ENCODE results near the gene ZNF18.

The ZNF18 gene

GRCh38 chr17:12024327-12024726 is 27.1 kb upstream of the ZNF18 start:
- Histone ChIP-seq H3K36me3 (ENCODE audit: insufficient read depth, low read length) (0 out of 2 replicates have a peak, but pooled peaks cover 5% of the 10 kb centered on the region), H3K4me3 (ENCODE audit: low read depth, low read length) (no peak overlapping the region), H3K79me2 (ENCODE audit: control insufficient read depth, insufficient read depth, low read length, unreplicated experiment) (peaks cover 83% of the 10 kb centered on the region), H3K4me1 (ENCODE audit: control insufficient read depth, insufficient read depth, low read length, unreplicated experiment) (peaks cover 46% of the 10 kb centered on the region), H3K27ac (ENCODE audit: low read depth, low read length) (peak overlapping the region; percentile 28; the same call in 1 of the 2 replicates), H2AFZ (ENCODE audit: low read length, unreplicated experiment) (no peak overlapping the region), H3K27me3 (ENCODE audit: insufficient read depth, low read length) (no peaks in the 10 kb centered on the region)

- H3K27me3 ChIP-seq (ENCODE audit: insufficient read depth, low read length): no peaks in the 10 kb centered on the region
- peak overlapping the region; percentile 87 for H3K4me3 ChIP-seq (ENCODE audit: low read depth, low read length)
- H3K4me1 ChIP-seq (ENCODE audit: control insufficient read depth, insufficient read depth, low read length, unreplicated experiment): peaks cover 46% of the 10 kb centered on the region
- peaks cover 65% of the 10 kb centered on the region for H3K79me2 ChIP-seq (ENCODE audit: control insufficient read depth, insufficient read depth, low read length, unreplicated experiment)
- H3K36me3 ChIP-seq (ENCODE audit: insufficient read depth, low read length): 0 out of 2 replicates have a peak, but pooled peaks cover 5% of the 10 kb centered on the region
- H3K27ac ChIP-seq (ENCODE audit: low read depth, low read length): no peak overlapping the region
- no peak overlapping the region for H2AFZ ChIP-seq (ENCODE audit: low read length, unreplicated experiment)
Observed at GRCh38 chr17:12022310-12022709, 25.0 kb upstream of the ZNF18 start.

DNA sequence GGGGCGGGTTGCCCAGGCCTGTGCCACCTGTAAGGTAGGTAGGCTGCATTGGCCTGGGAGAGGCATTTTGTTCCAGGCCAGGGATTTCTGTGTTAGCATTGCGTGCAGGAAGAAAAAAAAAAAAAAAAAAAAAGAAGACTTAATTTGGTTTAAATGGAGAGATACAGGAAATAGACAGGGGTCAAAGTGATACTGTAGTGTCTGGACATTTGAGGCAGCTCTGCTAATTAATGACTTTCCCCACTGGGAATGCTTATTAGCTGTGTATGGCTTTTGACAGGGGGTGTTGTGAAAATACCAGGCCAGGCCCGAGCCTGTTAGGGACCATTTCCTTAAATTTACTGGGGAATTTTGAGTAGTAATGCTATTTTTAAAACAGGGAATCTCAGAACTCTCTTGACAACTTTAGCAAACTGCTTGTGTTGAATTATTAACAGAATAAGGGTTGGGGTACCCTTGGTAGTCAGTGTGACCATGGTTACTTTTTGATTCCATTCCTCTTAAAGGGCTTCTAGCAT is 24.4 kb upstream of the ZNF18 start:
- no peak overlapping the region for H3K27ac ChIP-seq (ENCODE audit: low read depth, low read length)

DNA sequence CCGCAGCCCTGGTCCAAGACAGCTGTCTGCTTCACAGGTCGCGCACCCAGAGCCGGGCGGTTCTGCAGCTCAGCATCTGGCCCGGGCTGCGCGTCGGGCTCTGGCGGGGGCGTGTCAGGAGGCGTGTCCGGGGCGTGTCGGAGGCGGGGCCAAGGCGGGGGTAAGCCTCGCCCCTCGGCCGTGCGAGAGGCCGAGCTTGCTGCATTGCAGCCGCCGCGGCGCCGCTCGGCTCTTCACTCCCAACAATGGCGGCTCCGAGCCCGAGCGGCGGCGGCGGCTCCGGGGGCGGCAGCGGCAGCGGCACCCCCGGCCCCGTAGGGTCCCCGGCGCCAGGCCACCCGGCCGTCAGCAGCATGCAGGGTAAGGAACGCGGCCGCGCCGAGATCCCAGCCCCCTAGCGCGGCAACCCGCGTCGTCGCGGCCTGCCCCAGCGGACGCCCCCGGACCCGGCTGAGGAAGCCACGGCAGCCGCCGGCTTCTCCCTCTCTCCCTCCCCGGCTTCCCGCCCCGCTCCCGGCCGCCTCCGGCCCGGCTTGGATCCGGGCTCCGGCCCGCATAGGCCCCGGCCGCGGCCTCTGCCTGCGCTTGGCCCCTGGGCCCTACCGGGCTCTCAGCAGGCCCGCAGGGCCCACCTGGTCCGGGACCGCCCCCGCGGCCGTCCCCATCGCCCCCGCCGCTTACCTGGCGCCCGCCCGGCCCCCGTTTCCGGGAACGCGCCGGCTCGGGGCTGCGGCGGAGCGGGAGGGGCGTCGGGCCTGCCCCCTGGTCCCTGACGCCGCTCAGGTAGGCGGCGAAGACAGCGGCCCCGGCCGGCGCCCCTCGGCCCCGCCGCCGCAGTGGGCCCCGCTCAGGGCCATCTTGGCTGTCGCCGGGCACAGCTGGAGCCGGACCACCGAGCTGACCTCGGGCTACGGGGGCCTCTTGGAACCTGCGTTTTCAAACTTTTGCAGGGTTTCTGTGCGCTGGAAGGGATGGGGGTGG is 23.7 kb upstream of the ZNF18 start, which contains the start of gene MAP2K4:
Gene MAP2K4, plus strand, starts transcription at position 236 of the 981 bp plus-strand sequence. Its CDS starts 10 bp downstream, at position 246.
- Histone ChIP-seq H3K4me1 (ENCODE audit: control insufficient read depth, insufficient read depth, low read length, unreplicated experiment) (peaks cover 44% of the 10 kb centered on the region), H3K79me2 (ENCODE audit: control insufficient read depth, insufficient read depth, low read length, unreplicated experiment) (peaks cover 51% of the 10 kb centered on the region), H3K36me3 (ENCODE audit: insufficient read depth, low read length) (no peaks in the 10 kb centered on the region), H3K4me3 (ENCODE audit: low read depth, low read length) (peak within 1 kb of the TSS; percentile 87), H3K27me3 (ENCODE audit: insufficient read depth, low read length) (no peaks in the 10 kb centered on the region), H3K27ac (ENCODE audit: low read depth, low read length) (peak within 1 kb of the TSS; percentile 45; the same call in 1 of the 2 replicates), H2AFZ (ENCODE audit: low read length, unreplicated experiment) (peak within 1 kb of the TSS; percentile 81)

More for the DNA sequence above, 24.4 kb upstream of the ZNF18 start:
- Histone ChIP-seq H3K4me3 (ENCODE audit: low read depth, low read length) (peak overlapping the region; percentile 87), H3K4me1 (ENCODE audit: control insufficient read depth, insufficient read depth, low read length, unreplicated experiment) (peaks cover 46% of the 10 kb centered on the region), H2AFZ (ENCODE audit: low read length, unreplicated experiment) (no peak overlapping the region), H3K36me3 (ENCODE audit: insufficient read depth, low read length) (0 out of 2 replicates have a peak, but pooled peaks cover 4% of the 10 kb centered on the region), H3K79me2 (ENCODE audit: control insufficient read depth, insufficient read depth, low read length, unreplicated experiment) (peaks cover 59% of the 10 kb centered on the region), H3K27me3 (ENCODE audit: insufficient read depth, low read length) (no peaks in the 10 kb centered on the region)

DNA sequence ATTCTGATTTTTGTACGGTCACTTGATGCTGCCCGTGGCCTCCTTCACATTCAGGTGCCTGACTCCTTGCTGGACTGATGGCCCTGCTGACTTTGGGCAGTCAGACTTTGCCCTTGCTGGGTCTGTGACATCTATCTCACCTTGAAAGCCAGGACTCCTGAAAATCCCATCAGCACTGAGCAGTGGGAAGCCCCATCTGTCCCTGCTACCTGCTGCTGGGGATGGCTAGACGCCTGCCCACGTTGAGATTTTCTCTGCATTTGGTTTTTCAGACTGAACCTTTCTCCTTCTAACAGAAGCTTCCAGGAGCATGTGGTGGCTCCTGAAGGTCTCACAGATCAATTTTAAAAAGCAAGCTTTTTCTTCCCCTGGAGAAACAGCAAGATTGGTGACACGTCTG is 10.2 kb upstream of the ZNF18 start:
- Histone ChIP-seq H2AFZ (ENCODE audit: low read length, unreplicated experiment) (no peak overlapping the region), H3K4me1 (ENCODE audit: control insufficient read depth, insufficient read depth, low read length, unreplicated experiment) (peaks cover 5% of the 10 kb centered on the region), H3K27me3 (ENCODE audit: insufficient read depth, low read length) (no peaks in the 10 kb centered on the region), H3K4me3 (ENCODE audit: low read depth, low read length) (no peak overlapping the region), H3K79me2 (ENCODE audit: control insufficient read depth, insufficient read depth, low read length, unreplicated experiment) (no peaks in the 10 kb centered on the region), H3K36me3 (ENCODE audit: insufficient read depth, low read length) (no peaks in the 10 kb centered on the region), H3K27ac (ENCODE audit: low read depth, low read length) (no peak overlapping the region)

DNA sequence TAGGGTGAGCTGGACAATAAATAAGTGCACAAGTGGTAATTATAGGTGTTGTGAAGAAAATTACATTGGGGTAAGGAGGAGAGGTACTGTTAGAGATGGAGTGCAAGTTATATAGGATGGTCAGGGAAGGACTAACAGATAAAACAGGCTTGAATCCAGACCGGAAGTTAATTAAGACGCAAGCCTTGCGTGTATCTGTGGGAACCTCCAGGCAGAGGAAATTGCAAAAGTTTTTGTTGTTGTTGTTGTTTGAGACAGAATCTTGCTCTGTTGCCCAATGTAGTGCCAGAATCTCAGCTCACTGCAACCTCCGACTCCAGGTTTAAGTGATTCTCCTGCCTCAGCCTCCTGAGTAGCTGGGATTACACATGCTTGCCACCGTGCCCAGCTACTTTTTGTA is 2.4 kb upstream of the ZNF18 start:
- no peak overlapping the region for H2AFZ ChIP-seq (ENCODE audit: low read length, unreplicated experiment)
- H3K79me2 ChIP-seq (ENCODE audit: control insufficient read depth, insufficient read depth, low read length, unreplicated experiment): peaks cover 4% of the 10 kb centered on the region
- no peak overlapping the region for H3K4me3 ChIP-seq (ENCODE audit: low read depth, low read length)
- H3K27me3 ChIP-seq (ENCODE audit: insufficient read depth, low read length): no peaks in the 10 kb centered on the region
- no peaks in the 10 kb centered on the region for H3K36me3 ChIP-seq (ENCODE audit: insufficient read depth, low read length)
- no peak overlapping the region for H3K27ac ChIP-seq (ENCODE audit: low read depth, low read length)
- H3K4me1 ChIP-seq (ENCODE audit: control insufficient read depth, insufficient read depth, low read length, unreplicated experiment): no peaks in the 10 kb centered on the region

DNA sequence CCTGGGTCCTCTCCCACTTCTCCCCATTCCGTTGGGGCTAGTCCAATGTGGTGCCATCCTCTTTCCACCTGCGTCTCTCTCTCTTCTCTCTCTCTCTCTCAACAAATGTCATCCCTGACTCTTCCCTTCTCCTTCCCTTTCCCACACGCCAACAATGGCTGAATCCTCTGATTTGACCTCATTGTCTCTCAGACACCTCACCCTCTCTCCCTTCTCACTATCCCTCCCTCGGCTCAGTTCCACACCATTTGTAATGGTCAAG is 628 bp upstream of the ZNF18 start:
- H3K4me3 ChIP-seq (ENCODE audit: low read depth, low read length): peak overlapping the region; percentile 82
- H3K27me3 ChIP-seq (ENCODE audit: insufficient read depth, low read length): no peaks in the 10 kb centered on the region
- H2AFZ ChIP-seq (ENCODE audit: low read length, unreplicated experiment): peak overlapping the region; percentile 99
- peaks cover 4% of the 10 kb centered on the region for H3K79me2 ChIP-seq (ENCODE audit: control insufficient read depth, insufficient read depth, low read length, unreplicated experiment)
- peak overlapping the region; percentile 39; the same call in 1 of the 2 replicates for H3K27ac ChIP-seq (ENCODE audit: low read depth, low read length)
- no peaks in the 10 kb centered on the region for H3K36me3 ChIP-seq (ENCODE audit: insufficient read depth, low read length)
- no peaks in the 10 kb centered on the region for H3K4me1 ChIP-seq (ENCODE audit: control insufficient read depth, insufficient read depth, low read length, unreplicated experiment)

DNA sequence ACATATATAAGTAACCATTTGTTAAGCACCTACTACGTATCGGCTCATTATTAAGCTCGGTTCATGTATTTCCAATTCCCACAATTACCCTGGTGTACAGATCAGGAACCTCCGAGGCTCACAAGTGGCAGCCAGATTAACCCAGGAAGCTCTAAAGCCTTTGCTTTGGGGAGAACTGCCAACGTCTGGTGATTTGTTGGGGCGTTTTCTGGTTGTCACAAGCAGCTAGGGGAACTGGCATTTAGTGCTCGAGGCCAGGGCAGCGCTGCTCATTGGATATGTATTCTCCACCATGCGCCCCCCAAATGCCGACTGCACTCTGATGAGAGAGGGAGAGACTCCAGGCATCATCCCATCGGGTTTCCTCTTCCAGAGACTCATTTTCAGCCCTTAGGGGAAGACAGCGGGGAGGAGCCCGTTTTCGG is 541 bp downstream of the ZNF18 start:
- peak overlapping the region; percentile 82 for H3K4me3 ChIP-seq (ENCODE audit: low read depth, low read length)
- peak overlapping the region; percentile 90 for H2AFZ ChIP-seq (ENCODE audit: low read length, unreplicated experiment)
- H3K36me3 ChIP-seq (ENCODE audit: insufficient read depth, low read length): no peaks in the 10 kb centered on the region
- H3K27ac ChIP-seq (ENCODE audit: low read depth, low read length): peak overlapping the region; percentile 55
- H3K4me1 ChIP-seq (ENCODE audit: control insufficient read depth, insufficient read depth, low read length, unreplicated experiment): no peaks in the 10 kb centered on the region
- H3K79me2 ChIP-seq (ENCODE audit: control insufficient read depth, insufficient read depth, low read length, unreplicated experiment): peaks cover 4% of the 10 kb centered on the region
- no peaks in the 10 kb centered on the region for H3K27me3 ChIP-seq (ENCODE audit: insufficient read depth, low read length)

GRCh38 chr17:11991461-11991860 is 5.8 kb downstream of the ZNF18 start:
- H2AFZ ChIP-seq (ENCODE audit: low read length, unreplicated experiment): no peak overlapping the region
- H3K4me1 ChIP-seq (ENCODE audit: control insufficient read depth, insufficient read depth, low read length, unreplicated experiment): no peaks in the 10 kb centered on the region
- H3K27ac ChIP-seq (ENCODE audit: low read depth, low read length): no peak overlapping the region
- H3K79me2 ChIP-seq (ENCODE audit: control insufficient read depth, insufficient read depth, low read length, unreplicated experiment): peaks cover 4% of the 10 kb centered on the region
- no peaks in the 10 kb centered on the region for H3K27me3 ChIP-seq (ENCODE audit: insufficient read depth, low read length)
- H3K36me3 ChIP-seq (ENCODE audit: insufficient read depth, low read length): peaks cover 12% of the 10 kb centered on the region
- H3K4me3 ChIP-seq (ENCODE audit: low read depth, low read length): no peak overlapping the region

GRCh38 chr17:11990363-11990983 is 6.8 kb downstream of the ZNF18 start:
- no peak overlapping the region for H3K27ac ChIP-seq (ENCODE audit: low read depth, low read length)
- no peaks in the 10 kb centered on the region for H3K79me2 ChIP-seq (ENCODE audit: control insufficient read depth, insufficient read depth, low read length, unreplicated experiment)
- H3K4me3 ChIP-seq (ENCODE audit: low read depth, low read length): no peak overlapping the region
- H3K36me3 ChIP-seq (ENCODE audit: insufficient read depth, low read length): peaks cover 12% of the 10 kb centered on the region
- no peak overlapping the region for H2AFZ ChIP-seq (ENCODE audit: low read length, unreplicated experiment)
- H3K27me3 ChIP-seq (ENCODE audit: insufficient read depth, low read length): no peaks in the 10 kb centered on the region
- H3K4me1 ChIP-seq (ENCODE audit: control insufficient read depth, insufficient read depth, low read length, unreplicated experiment): no peaks in the 10 kb centered on the region
